ENCODE results near the gene RASSF1. TPM values are rescaled to one million over a fixed set of nuclear protein-coding genes. Genes with fewer than 3 reads are reported as not detected.

The RASSF1 gene
- total RNA-seq, 2 donors from 2014 or later: 9.4 to 17.2 TPM

DNA sequence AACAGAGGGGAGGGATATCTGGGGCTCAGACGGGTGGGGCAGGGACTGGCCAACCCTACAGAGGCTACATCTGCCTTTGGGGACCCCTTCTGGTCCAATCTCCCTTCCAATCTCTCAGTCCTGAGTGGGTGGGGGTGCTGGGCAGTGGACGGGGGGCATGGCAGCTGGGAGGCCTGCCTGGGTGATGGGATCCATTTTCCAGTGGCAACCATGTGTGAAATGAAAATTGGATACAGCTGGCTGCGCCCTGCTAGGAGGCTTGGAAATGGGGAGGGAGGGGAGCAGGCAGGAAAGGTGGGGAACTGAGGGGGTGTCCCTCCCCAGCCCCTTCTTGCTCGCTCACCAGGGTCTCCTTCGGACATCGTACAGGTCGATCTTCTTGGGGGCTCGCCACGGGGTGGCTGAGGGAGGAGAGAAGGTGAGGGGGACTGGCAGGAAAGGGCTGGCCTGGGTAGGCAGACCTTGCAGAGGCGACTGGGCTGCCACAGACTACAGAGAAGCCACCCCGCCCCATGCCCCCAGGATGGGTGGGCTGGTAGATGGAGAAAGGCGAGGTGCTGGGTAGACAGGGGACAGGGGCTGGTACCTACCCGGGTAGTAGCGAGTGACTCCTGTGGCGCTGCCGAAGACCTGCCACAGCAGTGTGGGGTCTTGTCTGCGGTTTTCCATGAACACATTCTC is 39.9 kb upstream of the RASSF1 start:
- WGBS, 2 experiments (ENCODE audit: insufficient coverage in 1 of 2, insufficient read length in 1 of 2): 93 to 95% methylated on average over 9 to 17 of the region's 17 CpGs
- no peak for DNase-seq
- no peaks in the 10 kb centered on the region for H3K36me3 ChIP-seq (ENCODE audit: control insufficient read depth, insufficient read depth, low read length)
- no peaks in the 10 kb centered on the region for H3K9me3 Mint-ChIP-seq
- no peaks in the 10 kb centered on the region for H3K36me3 Mint-ChIP-seq (ENCODE audit: low read depth)
- TF ChIP-seq, protein P1, sequence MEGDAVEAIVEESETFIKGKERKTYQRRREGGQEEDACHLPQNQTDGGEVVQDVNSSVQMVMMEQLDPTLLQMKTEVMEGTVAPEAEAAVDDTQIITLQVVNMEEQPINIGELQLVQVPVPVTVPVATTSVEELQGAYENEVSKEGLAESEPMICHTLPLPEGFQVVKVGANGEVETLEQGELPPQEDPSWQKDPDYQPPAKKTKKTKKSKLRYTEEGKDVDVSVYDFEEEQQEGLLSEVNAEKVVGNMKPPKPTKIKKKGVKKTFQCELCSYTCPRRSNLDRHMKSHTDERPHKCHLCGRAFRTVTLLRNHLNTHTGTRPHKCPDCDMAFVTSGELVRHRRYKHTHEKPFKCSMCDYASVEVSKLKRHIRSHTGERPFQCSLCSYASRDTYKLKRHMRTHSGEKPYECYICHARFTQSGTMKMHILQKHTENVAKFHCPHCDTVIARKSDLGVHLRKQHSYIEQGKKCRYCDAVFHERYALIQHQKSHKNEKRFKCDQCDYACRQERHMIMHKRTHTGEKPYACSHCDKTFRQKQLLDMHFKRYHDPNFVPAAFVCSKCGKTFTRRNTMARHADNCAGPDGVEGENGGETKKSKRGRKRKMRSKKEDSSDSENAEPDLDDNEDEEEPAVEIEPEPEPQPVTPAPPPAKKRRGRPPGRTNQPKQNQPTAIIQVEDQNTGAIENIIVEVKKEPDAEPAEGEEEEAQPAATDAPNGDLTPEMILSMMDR (conservative IDR thresholded peaks at IDR 0.05): no peak
- H3K9me3 ChIP-seq (ENCODE audit: control insufficient read depth, low read length): no peaks in the 10 kb centered on the region
- H3K27me3 ChIP-seq (ENCODE audit: control insufficient read depth, insufficient read depth, low read length, poor library complexity, severe bottlenecking): no peaks in the 10 kb centered on the region
- no peak overlapping the region for H3K4me3 Mint-ChIP-seq
- no peaks in the 10 kb centered on the region for H3K27me3 Mint-ChIP-seq (ENCODE audit: insufficient read depth)
- H3K9ac ChIP-seq (ENCODE audit: extremely low read depth, low read length, poor library complexity, severe bottlenecking): no peak overlapping the region
- H3K4me1 Mint-ChIP-seq: peaks cover 2% of the 10 kb centered on the region
- H3K4me1 ChIP-seq (ENCODE audit: control insufficient read depth, insufficient read depth, low read length): no peaks in the 10 kb centered on the region
- H3K27ac ChIP-seq (ENCODE audit: low read depth, low read length): no peak overlapping the region
- H3K4me3 ChIP-seq (ENCODE audit: low read length): no peak overlapping the region
- H3K27ac Mint-ChIP-seq: no peak overlapping the region

DNA sequence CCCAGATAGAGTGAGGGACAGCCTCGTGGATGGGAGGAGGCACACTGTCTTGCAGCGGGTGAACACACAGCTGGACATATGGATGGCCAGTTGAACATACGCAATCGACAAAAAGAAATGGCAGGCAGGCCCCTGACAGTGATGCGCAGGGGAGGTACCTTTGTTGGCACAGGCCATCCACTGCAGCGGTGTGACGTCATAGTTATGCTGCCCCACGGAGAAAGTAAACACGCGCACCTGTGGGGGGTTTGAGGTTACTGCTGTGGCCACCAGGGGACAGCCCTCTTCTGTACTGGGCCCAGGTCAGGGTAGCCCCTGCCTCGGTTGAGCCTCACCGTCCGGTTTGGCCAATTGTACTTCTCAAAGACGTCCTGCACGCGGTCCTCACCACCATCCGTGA is 38.1 kb upstream of the RASSF1 start:
- no peaks in the 10 kb centered on the region for H3K36me3 ChIP-seq (ENCODE audit: control insufficient read depth, insufficient read depth, low read length)
- Mint-ChIP-seq H3K4me1 (peaks cover 2% of the 10 kb centered on the region), H3K4me3 (no peak overlapping the region), H3K27ac (no peak overlapping the region), H3K9me3 (no peaks in the 10 kb centered on the region), H3K27me3 (ENCODE audit: insufficient read depth) (no peaks in the 10 kb centered on the region), H3K36me3 (ENCODE audit: low read depth) (no peaks in the 10 kb centered on the region)
- no peak overlapping the region for H3K27ac ChIP-seq (ENCODE audit: low read depth, low read length)
- 91 to 92% methylated on average over 17 of the region's 17 CpGs for WGBS, 2 experiments (ENCODE audit: insufficient coverage in 1 of 2, insufficient read length in 1 of 2)
- no peak overlapping the region for H3K9ac ChIP-seq (ENCODE audit: extremely low read depth, low read length, poor library complexity, severe bottlenecking)
- DNase-seq: no peak
- no peaks in the 10 kb centered on the region for H3K4me1 ChIP-seq (ENCODE audit: control insufficient read depth, insufficient read depth, low read length)
- H3K4me3 ChIP-seq (ENCODE audit: low read length): no peak overlapping the region
- TF ChIP-seq, protein P1 (conservative IDR thresholded peaks at IDR 0.05): peak; percentile 8
- H3K27me3 ChIP-seq (ENCODE audit: control insufficient read depth, insufficient read depth, low read length, poor library complexity, severe bottlenecking): no peaks in the 10 kb centered on the region
- no peaks in the 10 kb centered on the region for H3K9me3 ChIP-seq (ENCODE audit: control insufficient read depth, low read length)

DNA sequence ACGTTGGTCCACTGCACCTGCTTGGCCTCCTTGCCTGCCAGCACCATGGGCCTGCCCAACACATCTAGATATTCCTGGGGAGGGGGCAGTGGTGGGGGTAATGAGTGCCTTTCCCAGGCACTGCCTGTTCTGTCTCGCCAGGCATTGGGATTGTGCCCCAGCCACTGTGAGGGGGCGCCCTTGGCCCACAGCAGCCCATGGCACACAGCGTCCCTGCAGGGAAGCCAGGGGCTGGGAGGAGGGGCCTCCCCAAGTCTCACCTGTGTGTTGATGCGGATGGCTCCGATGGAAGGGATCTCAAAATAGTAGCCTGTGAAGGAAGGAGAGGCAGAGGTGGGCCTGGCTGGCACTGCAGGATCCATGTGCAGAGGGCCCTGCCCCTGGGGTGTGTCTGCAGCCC is 37.4 kb upstream of the RASSF1 start:
- Histone ChIP-seq H3K36me3 (ENCODE audit: control insufficient read depth, insufficient read depth, low read length) (no peaks in the 10 kb centered on the region), H3K9me3 (ENCODE audit: control insufficient read depth, low read length) (no peaks in the 10 kb centered on the region), H3K4me1 (ENCODE audit: control insufficient read depth, insufficient read depth, low read length) (no peaks in the 10 kb centered on the region), H3K27ac (ENCODE audit: low read depth, low read length) (no peak overlapping the region), H3K9ac (ENCODE audit: extremely low read depth, low read length, poor library complexity, severe bottlenecking) (no peak overlapping the region), H3K27me3 (ENCODE audit: control insufficient read depth, insufficient read depth, low read length, poor library complexity, severe bottlenecking) (no peaks in the 10 kb centered on the region), H3K4me3 (ENCODE audit: low read length) (no peak overlapping the region)
- DNase-seq: peak; percentile 61
- H3K27ac Mint-ChIP-seq: no peak overlapping the region
- H3K4me1 Mint-ChIP-seq: peaks cover 2% of the 10 kb centered on the region
- no peaks in the 10 kb centered on the region for H3K27me3 Mint-ChIP-seq (ENCODE audit: insufficient read depth)
- no peaks in the 10 kb centered on the region for H3K36me3 Mint-ChIP-seq (ENCODE audit: low read depth)
- TF ChIP-seq, protein P1 (conservative IDR thresholded peaks at IDR 0.05): no peak
- no peak overlapping the region for H3K4me3 Mint-ChIP-seq
- 84 to 100% methylated on average over 2 to 6 of the region's 6 CpGs for WGBS, 2 experiments (ENCODE audit: insufficient coverage in 1 of 2, insufficient read length in 1 of 2)
- H3K9me3 Mint-ChIP-seq: no peaks in the 10 kb centered on the region

Measured in endodermal cell (in vitro differentiated cells).